Subcutaneous abdominal adipose tissue (tissue), 5 donors: ENCODE data around the gene CADM1.

Experiments used
- H3K27ac ChIP-seq: one replicate; pipeline ENCODE4 v1.7.0; 2013; ENCODE audit warnings: low read depth, mild to moderate bottlenecking, inconsistent platforms, low read length, moderate library complexity
- H3K27me3 ChIP-seq, 5 donors: one replicate each; pipeline ENCODE4 v1.7.0; 2013; ENCODE audit warnings: low read length in 5 of 5, inconsistent platforms in 1 of 5; ENCODE audit not compliant: control insufficient read depth in 5 of 5, insufficient read depth in 4 of 5
- H3K36me3 ChIP-seq, 5 donors: one replicate each; pipeline ENCODE4 v1.7.0; 2013; ENCODE audit warnings: low read length in 5 of 5; ENCODE audit not compliant: control insufficient read depth in 5 of 5, insufficient read depth in 5 of 5
- H3K4me1 ChIP-seq, 5 donors: one replicate each; pipeline ENCODE4 v1.7.0; 2013; ENCODE audit warnings: low read length in 5 of 5, mild to moderate bottlenecking in 3 of 5, moderate library complexity in 1 of 5; ENCODE audit not compliant: control insufficient read depth in 5 of 5, insufficient read depth in 5 of 5
- H3K4me3 ChIP-seq, 5 donors: one replicate each; pipeline ENCODE4 v1.7.0; 2013; ENCODE audit warnings: low read length in 5 of 5, low read depth in 1 of 5
- H3K9ac ChIP-seq, 5 donors: one replicate each; pipeline ENCODE4 v1.7.0; 2013; ENCODE audit warnings: low read length in 5 of 5, mild to moderate bottlenecking in 4 of 5, moderate library complexity in 3 of 5
- H3K9me3 ChIP-seq, 5 donors: one replicate each; pipeline ENCODE4 v1.7.0; 2013; ENCODE audit warnings: low read length in 5 of 5; ENCODE audit not compliant: control insufficient read depth in 5 of 5
- donor health status: healthy.
- donor health status: healthy.
- donor health status: healthy.
- donor health status: healthy.
- donor health status: healthy.

Gene CADM1

GRCh38 chr11:115183830-115184229 is 320.4 kb downstream of the CADM1 start:
- Histone ChIP-seq H3K36me3 (no peaks in the 10 kb centered on the region), H3K9me3 (no peaks in the 10 kb centered on the region), H3K9ac (no peak overlapping the region), H3K27me3 (no peaks in the 10 kb centered on the region), H3K4me3 (no peak overlapping the region), H3K4me1 (peaks cover 2 to 9% (median 9%) of the 10 kb centered on the region in 5 donors), H3K27ac (no peak overlapping the region)

- peaks cover 2 to 9% (median 9%) of the 10 kb centered on the region in 5 donors for H3K4me1 ChIP-seq
- H3K9me3 ChIP-seq = no peaks in the 10 kb centered on the region
- H3K9ac ChIP-seq = no peak overlapping the region
- no peaks in the 10 kb centered on the region for H3K27me3 ChIP-seq
- H3K36me3 ChIP-seq = no peaks in the 10 kb centered on the region
- H3K4me3 ChIP-seq = no peak overlapping the region
- no peak overlapping the region for H3K27ac ChIP-seq
Measured at GRCh38 chr11:115183136-115183535, 321.1 kb downstream of the CADM1 start.

- Histone ChIP-seq H3K4me1 (peaks cover 2 to 9% (median 9%) of the 10 kb centered on the region in 5 donors), H3K36me3 (no peaks in the 10 kb centered on the region), H3K27ac (no peak overlapping the region), H3K27me3 (no peaks in the 10 kb centered on the region), H3K9ac (no peak overlapping the region), H3K4me3 (no peak overlapping the region), H3K9me3 (no peaks in the 10 kb centered on the region)
Measured at GRCh38 chr11:115182282-115182955, 321.8 kb downstream of the CADM1 start.

- no peaks in the 10 kb centered on the region for H3K36me3 ChIP-seq
- H3K27me3 ChIP-seq = no peaks in the 10 kb centered on the region
- no peaks in the 10 kb centered on the region for H3K9me3 ChIP-seq
- no peak overlapping the region for H3K4me3 ChIP-seq
- peaks cover 2 to 9% (median 9%) of the 10 kb centered on the region in 5 donors for H3K4me1 ChIP-seq
- no peak overlapping the region for H3K9ac ChIP-seq
- H3K27ac ChIP-seq = no peak overlapping the region
Measured at GRCh38 chr11:115181538-115181937, 322.7 kb downstream of the CADM1 start.

- H3K9me3 ChIP-seq = no peaks in the 10 kb centered on the region
- H3K36me3 ChIP-seq = no peaks in the 10 kb centered on the region
- H3K27me3 ChIP-seq = no peaks in the 10 kb centered on the region
- H3K9ac ChIP-seq = no peak overlapping the region
- no peak overlapping the region for H3K4me3 ChIP-seq
- peaks cover 0 to 9% (median 9%) of the 10 kb centered on the region in 5 donors for H3K4me1 ChIP-seq
- no peak overlapping the region for H3K27ac ChIP-seq
Measured at GRCh38 chr11:115180272-115180671, 323.9 kb downstream of the CADM1 start.

- H3K27me3 ChIP-seq = no peaks in the 10 kb centered on the region
- H3K27ac ChIP-seq = no peak overlapping the region
- no peak overlapping the region for H3K4me3 ChIP-seq
- no peaks in the 10 kb centered on the region for H3K36me3 ChIP-seq
- H3K9me3 ChIP-seq = no peaks in the 10 kb centered on the region
- peaks cover 0 to 9% (median 9%) of the 10 kb centered on the region in 5 donors for H3K4me1 ChIP-seq
- no peak overlapping the region for H3K9ac ChIP-seq
Measured at GRCh38 chr11:115179636-115180035, 324.6 kb downstream of the CADM1 start.

GRCh38 chr11:115178705-115179104 is 325.5 kb downstream of the CADM1 start:
- peaks cover 0 to 9% (median 9%) of the 10 kb centered on the region in 5 donors for H3K4me1 ChIP-seq
- no peaks in the 10 kb centered on the region for H3K36me3 ChIP-seq
- H3K9ac ChIP-seq = no peak overlapping the region
- no peaks in the 10 kb centered on the region for H3K27me3 ChIP-seq
- no peak overlapping the region for H3K27ac ChIP-seq
- no peak overlapping the region for H3K4me3 ChIP-seq
- H3K9me3 ChIP-seq = no peaks in the 10 kb centered on the region

- no peak overlapping the region for H3K27ac ChIP-seq
- H3K4me1 ChIP-seq = peaks cover 0 to 8% (median 6%) of the 10 kb centered on the region in 5 donors
- H3K4me3 ChIP-seq = no peak overlapping the region
- no peaks in the 10 kb centered on the region for H3K27me3 ChIP-seq
- H3K9me3 ChIP-seq = no peaks in the 10 kb centered on the region
- no peak overlapping the region for H3K9ac ChIP-seq
- H3K36me3 ChIP-seq = no peaks in the 10 kb centered on the region
Measured at GRCh38 chr11:115173136-115173535, 331.1 kb downstream of the CADM1 start.

- H3K27ac ChIP-seq = no peak overlapping the region
- H3K27me3 ChIP-seq = peaks cover 0 to 4% (median 0%) of the 10 kb centered on the region in 5 donors
- H3K4me3 ChIP-seq = no peak overlapping the region
- no peaks in the 10 kb centered on the region for H3K36me3 ChIP-seq
- H3K4me1 ChIP-seq = peaks cover 1 to 16% (median 11%) of the 10 kb centered on the region in 5 donors
- no peak overlapping the region for H3K9ac ChIP-seq
- no peaks in the 10 kb centered on the region for H3K9me3 ChIP-seq
Measured at GRCh38 chr11:115170133-115170815, 333.9 kb downstream of the CADM1 start.

GRCh38 chr11:115169251-115169650 is 335.0 kb downstream of the CADM1 start:
- Histone ChIP-seq H3K27ac (no peak overlapping the region), H3K4me1 (peaks cover 1 to 16% (median 11%) of the 10 kb centered on the region in 5 donors), H3K9me3 (no peaks in the 10 kb centered on the region), H3K4me3 (no peak overlapping the region), H3K9ac (no peak overlapping the region), H3K27me3 (peaks cover 0 to 7% (median 0%) of the 10 kb centered on the region in 5 donors), H3K36me3 (no peaks in the 10 kb centered on the region)
